Osteocyte (in vitro differentiated cells): ENCODE data around the gene MAMDC2. TPM values are rescaled to one million over a fixed set of nuclear protein-coding genes. Genes with fewer than 3 reads are reported as not detected.
A peak's percentile ranks its signal among the peaks of the same experiment; 100 is the strongest.

Source experiments
- DNase-seq: peaks from one replicate; pipeline ENCODE4 v3.0.0; 2021; ENCODE audit warnings: mixed read lengths; ENCODE audit not compliant: unreplicated experiment; ENCODE audit errors: extremely low spot score
- H3K27ac Mint-ChIP-seq: one replicate; pipeline ENCODE4 v1.8.0; 2021; ENCODE audit warnings: mild to moderate bottlenecking, mixed read lengths; ENCODE audit not compliant: unreplicated experiment
- H3K27me3 Mint-ChIP-seq: one replicate; pipeline ENCODE4 v1.8.0; 2021; ENCODE audit warnings: mixed read lengths; ENCODE audit not compliant: unreplicated experiment
- H3K36me3 Mint-ChIP-seq: one replicate; pipeline ENCODE4 v1.8.0; 2021; ENCODE audit warnings: mixed read lengths; ENCODE audit not compliant: unreplicated experiment
- H3K4me1 Mint-ChIP-seq: one replicate; pipeline ENCODE4 v1.8.0; 2021; ENCODE audit warnings: mixed read lengths; ENCODE audit not compliant: unreplicated experiment
- H3K4me3 Mint-ChIP-seq: one replicate; pipeline ENCODE4 v1.8.0; 2021; ENCODE audit warnings: mild to moderate bottlenecking, moderate library complexity, mixed read lengths; ENCODE audit not compliant: unreplicated experiment
- H3K9me3 Mint-ChIP-seq: one replicate; pipeline ENCODE4 v1.8.0; 2021; ENCODE audit warnings: mixed read lengths; ENCODE audit not compliant: unreplicated experiment
- total RNA-seq: library from RNA; stranded (reverse); gene quantifications from 2 replicates; pipeline ENCODE4 v1.2.1, GENCODE V29; 2021
- TF ChIP-seq, protein P1 (sequence below): fragments of 200-600 bp; sonication (generic); IDR thresholded peaks from 2 replicates; pipeline ENCODE4 v1.5.0; 2021; ENCODE audit warnings: antibody characterized with exemption, mild to moderate bottlenecking, moderate library complexity

The MAMDC2 gene
- total RNA-seq, 1 donor from 2014 or later: 11.3 TPM

DNA sequence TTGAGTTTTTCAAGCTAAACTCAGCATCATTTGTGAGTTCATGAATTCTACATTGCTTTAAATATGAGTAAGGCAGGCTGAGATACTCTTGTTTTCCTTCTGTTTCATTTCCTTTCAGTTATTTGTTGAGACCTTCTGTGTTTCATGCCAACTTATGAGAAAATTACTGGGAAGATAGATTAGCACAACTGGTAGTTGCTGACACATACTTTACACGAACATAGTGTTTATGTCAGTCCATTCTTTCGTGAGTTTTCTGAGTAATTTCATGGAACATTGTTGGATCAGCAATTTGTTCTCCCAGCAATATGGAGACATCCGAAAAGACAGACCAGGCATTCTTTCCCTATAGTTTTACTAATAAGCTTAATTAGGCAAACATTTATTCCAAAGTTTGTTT is 113.1 kb downstream of the MAMDC2 start:
- no peak for DNase-seq
- Mint-ChIP-seq H3K27ac (peak overlapping the region; percentile 69), H3K36me3 (peaks cover 5% of the 10 kb centered on the region), H3K9me3 (peaks cover 5% of the 10 kb centered on the region), H3K27me3 (no peaks in the 10 kb centered on the region), H3K4me3 (no peak overlapping the region), H3K4me1 (peaks cover 46% of the 10 kb centered on the region)
- TF ChIP-seq, protein P1, sequence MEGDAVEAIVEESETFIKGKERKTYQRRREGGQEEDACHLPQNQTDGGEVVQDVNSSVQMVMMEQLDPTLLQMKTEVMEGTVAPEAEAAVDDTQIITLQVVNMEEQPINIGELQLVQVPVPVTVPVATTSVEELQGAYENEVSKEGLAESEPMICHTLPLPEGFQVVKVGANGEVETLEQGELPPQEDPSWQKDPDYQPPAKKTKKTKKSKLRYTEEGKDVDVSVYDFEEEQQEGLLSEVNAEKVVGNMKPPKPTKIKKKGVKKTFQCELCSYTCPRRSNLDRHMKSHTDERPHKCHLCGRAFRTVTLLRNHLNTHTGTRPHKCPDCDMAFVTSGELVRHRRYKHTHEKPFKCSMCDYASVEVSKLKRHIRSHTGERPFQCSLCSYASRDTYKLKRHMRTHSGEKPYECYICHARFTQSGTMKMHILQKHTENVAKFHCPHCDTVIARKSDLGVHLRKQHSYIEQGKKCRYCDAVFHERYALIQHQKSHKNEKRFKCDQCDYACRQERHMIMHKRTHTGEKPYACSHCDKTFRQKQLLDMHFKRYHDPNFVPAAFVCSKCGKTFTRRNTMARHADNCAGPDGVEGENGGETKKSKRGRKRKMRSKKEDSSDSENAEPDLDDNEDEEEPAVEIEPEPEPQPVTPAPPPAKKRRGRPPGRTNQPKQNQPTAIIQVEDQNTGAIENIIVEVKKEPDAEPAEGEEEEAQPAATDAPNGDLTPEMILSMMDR: no peak

DNA sequence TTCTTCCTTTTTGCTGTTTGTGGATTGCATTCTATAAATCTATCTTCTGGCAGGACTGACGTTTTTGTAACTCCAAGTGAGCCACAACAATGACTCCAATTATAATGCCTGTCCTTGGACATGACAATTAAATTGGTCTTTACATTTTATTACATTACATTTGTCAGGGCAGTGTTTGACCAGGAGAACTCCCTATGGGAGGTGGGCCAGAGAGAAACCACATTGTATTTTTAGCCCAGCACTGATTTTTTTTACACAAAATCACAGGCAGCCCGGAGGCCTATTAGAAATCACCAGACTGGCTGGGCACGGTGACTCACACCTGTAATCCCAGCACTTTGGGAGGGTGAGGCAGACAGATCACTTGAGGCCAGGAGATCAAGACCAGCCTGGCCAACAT is 116.0 kb downstream of the MAMDC2 start:
- Mint-ChIP-seq H3K9me3 (peaks cover 5% of the 10 kb centered on the region), H3K27ac (peak overlapping the region; percentile 58), H3K36me3 (peaks cover 7% of the 10 kb centered on the region), H3K4me3 (no peak overlapping the region), H3K4me1 (peaks cover 48% of the 10 kb centered on the region), H3K27me3 (no peaks in the 10 kb centered on the region)
- DNase-seq: no peak
- TF ChIP-seq, protein P1: no peak

DNA sequence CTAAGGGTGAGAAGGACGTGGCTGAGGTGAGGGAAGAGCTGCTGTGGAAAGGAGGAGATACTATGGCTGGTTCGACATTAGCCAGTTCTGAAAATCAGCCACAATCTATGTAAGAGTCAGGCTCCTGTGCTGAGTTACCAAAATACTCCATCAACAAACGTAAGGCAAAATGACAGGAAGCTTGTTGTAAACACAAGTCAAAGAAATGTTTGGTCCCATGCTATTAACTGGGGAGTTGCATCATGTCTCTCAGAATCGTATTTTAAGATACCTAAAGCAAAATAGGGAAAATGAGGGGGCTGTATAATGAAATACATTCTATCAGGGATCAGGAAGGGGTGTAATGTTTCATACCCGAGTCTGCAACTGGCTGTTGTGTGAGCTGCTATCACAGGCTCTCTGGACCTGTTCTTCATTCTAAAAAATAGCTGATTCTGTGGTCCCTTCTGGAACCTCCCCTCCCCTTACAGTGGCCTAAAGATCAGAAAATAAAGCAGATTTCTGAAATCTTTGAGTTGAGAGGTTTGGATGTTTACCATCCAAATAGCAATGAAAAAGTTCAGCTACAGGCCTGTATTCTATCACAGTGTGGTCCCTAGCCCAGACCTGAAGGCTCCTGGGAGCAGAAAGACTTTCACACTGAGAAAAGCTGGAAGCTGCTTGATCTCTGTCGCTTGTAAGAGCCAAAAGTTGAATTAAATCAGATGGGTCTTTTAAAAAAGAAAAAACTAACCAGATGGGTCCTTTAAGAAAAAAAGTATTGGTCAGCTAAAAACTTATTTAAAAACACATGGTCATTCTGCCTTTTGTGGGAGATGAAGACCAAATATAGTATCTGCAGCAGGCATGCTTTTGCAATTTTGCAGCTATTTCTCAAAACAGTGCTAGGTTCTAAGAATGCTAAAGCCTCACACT is 117.3 kb downstream of the MAMDC2 start:
- H3K27ac Mint-ChIP-seq: peak overlapping the region; percentile 64
- no peaks in the 10 kb centered on the region for H3K27me3 Mint-ChIP-seq
- no peaks in the 10 kb centered on the region for H3K9me3 Mint-ChIP-seq
- H3K4me1 Mint-ChIP-seq: peaks cover 48% of the 10 kb centered on the region
- peaks cover 2% of the 10 kb centered on the region for H3K36me3 Mint-ChIP-seq
- TF ChIP-seq, protein P1: no peak
- no peak for DNase-seq
- H3K4me3 Mint-ChIP-seq: no peak overlapping the region

DNA sequence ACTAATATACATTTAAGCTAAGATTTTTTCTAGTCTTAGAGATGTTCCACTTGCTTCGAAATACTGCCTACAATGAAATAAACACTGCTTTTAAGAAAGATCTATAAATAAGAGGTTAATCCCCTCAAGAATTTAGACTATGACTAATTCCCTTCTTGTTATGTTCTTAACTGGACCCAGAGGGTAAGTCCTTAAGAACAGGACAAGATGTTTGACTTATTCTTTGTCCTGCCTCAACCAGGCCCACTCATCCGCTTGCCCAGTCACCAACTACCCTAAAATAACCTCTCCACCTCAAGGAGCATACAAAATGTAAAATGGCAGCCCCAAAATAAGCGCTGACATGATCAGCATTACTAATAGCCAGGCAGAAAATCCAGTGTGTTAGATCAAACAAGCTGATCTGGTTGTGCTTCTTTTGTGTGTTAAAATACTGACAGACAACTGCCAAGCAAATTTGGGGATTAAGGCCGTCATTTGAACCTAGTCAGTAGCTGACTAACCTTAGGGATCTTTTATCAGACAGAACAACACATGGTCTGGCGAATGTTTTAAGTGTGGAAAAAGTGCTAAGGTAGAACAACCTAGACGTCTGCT is 121.5 kb downstream of the MAMDC2 start:
- Mint-ChIP-seq H3K4me3 (no peak overlapping the region), H3K27me3 (no peaks in the 10 kb centered on the region), H3K4me1 (peaks cover 25% of the 10 kb centered on the region), H3K9me3 (no peaks in the 10 kb centered on the region), H3K27ac (no peak overlapping the region), H3K36me3 (peaks cover 2% of the 10 kb centered on the region)
- DNase-seq: no peak
- TF ChIP-seq, protein P1: no peak

- Mint-ChIP-seq H3K36me3 (peaks cover 19% of the 10 kb centered on the region), H3K4me3 (no peak overlapping the region), H3K27ac (no peak overlapping the region), H3K9me3 (no peaks in the 10 kb centered on the region), H3K4me1 (peaks cover 8% of the 10 kb centered on the region), H3K27me3 (no peaks in the 10 kb centered on the region)
- TF ChIP-seq, protein P1: no peak
- DNase-seq: no peak
Measured at GRCh38 chr9:70168521-70168920, 124.9 kb downstream of the MAMDC2 start.
